Measurements from ENCODE around the gene CNOT8. TPM values are rescaled to one million over a fixed set of nuclear protein-coding genes. Genes with fewer than 3 reads are reported as not detected.

Gene CNOT8
- polyA plus RNA-seq, 1 donor = 50.7 TPM

DNA sequence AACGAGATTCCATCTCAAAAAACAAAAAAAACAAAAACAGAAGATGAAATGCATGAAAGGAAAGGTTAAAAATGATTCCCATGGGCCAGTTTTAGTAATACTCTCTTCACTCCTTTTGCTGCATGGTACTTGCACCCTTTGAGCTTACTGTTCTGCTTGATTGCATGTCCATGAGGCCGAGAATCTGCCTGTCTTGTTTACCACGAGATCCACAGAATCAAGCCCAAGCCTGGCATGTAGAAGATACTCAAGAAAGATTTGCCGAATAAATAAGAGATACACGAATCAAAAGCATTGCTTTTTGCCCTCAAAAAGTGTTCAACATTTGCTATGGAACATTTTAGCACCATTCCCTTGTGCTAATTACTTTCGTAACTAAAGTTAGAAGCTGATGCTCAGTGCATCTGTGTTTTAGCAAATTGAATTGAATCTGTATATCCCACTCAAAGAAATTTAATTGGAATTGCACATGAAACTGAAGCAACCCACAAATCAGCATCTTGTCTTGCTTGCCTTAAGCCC lies 9.1 kb upstream of the CNOT8 start:
- H3K27me3 ChIP-seq (ENCODE audit: control insufficient read depth, insufficient read depth, low read length) = no peaks in the 10 kb centered on the region
- no peak for DNase-seq
- H3K27ac ChIP-seq (ENCODE audit: low read length) = no peak overlapping the region
- 77% methylated on average over 5 of the region's 6 CpGs for WGBS (ENCODE audit: insufficient coverage, low lambda C conversion rate)
- H3K36me3 ChIP-seq (ENCODE audit: control insufficient read depth, insufficient read depth, low read length) = no peaks in the 10 kb centered on the region
- H3K4me3 ChIP-seq (ENCODE audit: low read length) = no peak overlapping the region
- no peaks in the 10 kb centered on the region for H3K9me3 ChIP-seq (ENCODE audit: control insufficient read depth, low read depth, low read length)
- H3K4me1 ChIP-seq (ENCODE audit: control insufficient read depth, insufficient read depth, low read length) = peaks cover 3% of the 10 kb centered on the region

- peak overlapping the region; percentile 39 for H3K4me3 ChIP-seq (ENCODE audit: low read length)
- H3K36me3 ChIP-seq (ENCODE audit: control insufficient read depth, insufficient read depth, low read length) = no peaks in the 10 kb centered on the region
- WGBS (ENCODE audit: insufficient coverage, low lambda C conversion rate) = 20% methylated on average over 1 of the region's 2 CpGs
- H3K27ac ChIP-seq (ENCODE audit: low read length) = peak overlapping the region; percentile 53
- no peaks in the 10 kb centered on the region for H3K27me3 ChIP-seq (ENCODE audit: control insufficient read depth, insufficient read depth, low read length)
- peak in 1 of 2 donors; percentile 50 for DNase-seq
- H3K9me3 ChIP-seq (ENCODE audit: control insufficient read depth, low read depth, low read length) = no peaks in the 10 kb centered on the region
- H3K4me1 ChIP-seq (ENCODE audit: control insufficient read depth, insufficient read depth, low read length) = peaks cover 3% of the 10 kb centered on the region
These were observed 8.6 kb upstream of the CNOT8 start for GRCh38 chr5:154849791-154850201.

- H3K4me1 ChIP-seq (ENCODE audit: control insufficient read depth, insufficient read depth, low read length) = peaks cover 3% of the 10 kb centered on the region
- no peaks in the 10 kb centered on the region for H3K27me3 ChIP-seq (ENCODE audit: control insufficient read depth, insufficient read depth, low read length)
- DNase-seq = peak; percentile 29 to 59
- H3K27ac ChIP-seq (ENCODE audit: low read length) = peak within 1 kb of the TSS; percentile 53
- no peaks in the 10 kb centered on the region for H3K9me3 ChIP-seq (ENCODE audit: control insufficient read depth, low read depth, low read length)
- 80% methylated on average over 1 of the region's 11 CpGs for WGBS (ENCODE audit: insufficient coverage, low lambda C conversion rate)
- peak within 1 kb of the TSS; percentile 39 for H3K4me3 ChIP-seq (ENCODE audit: low read length)
- H3K36me3 ChIP-seq (ENCODE audit: control insufficient read depth, insufficient read depth, low read length) = no peaks in the 10 kb centered on the region
These were observed 8.0 kb upstream of the CNOT8 start, which contains the start of gene FAXDC2 for GRCh38 chr5:154850255-154851062. Gene FAXDC2 (minus strand): TSS chr5:154850603. CDS start chr5:154838178, 12,425 bp downstream.

DNA sequence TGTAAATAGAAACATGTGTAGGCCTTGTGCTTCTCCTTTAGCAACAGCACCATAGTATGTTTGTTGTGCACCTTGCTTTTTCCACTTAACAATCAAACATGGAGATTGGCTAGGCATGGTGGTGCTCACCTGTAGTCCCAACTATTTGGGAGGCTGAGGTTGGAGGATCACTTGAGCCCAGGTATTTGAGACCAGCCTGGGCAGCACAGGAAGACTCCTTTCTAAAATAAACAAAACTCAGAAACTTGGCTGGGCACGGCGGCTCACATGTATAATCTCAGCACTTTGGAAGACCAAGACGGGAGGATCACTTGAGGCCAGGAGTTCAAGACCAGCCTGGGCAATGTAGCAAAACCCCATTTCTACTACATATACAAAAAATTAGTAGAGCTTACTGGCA lies 7.1 kb upstream of the CNOT8 start:
- no CpG with 5 or more reads among the region's 3 CpGs for WGBS (ENCODE audit: insufficient coverage, low lambda C conversion rate)
- Histone ChIP-seq H3K36me3 (ENCODE audit: control insufficient read depth, insufficient read depth, low read length) (no peaks in the 10 kb centered on the region), H3K4me3 (ENCODE audit: low read length) (no peak overlapping the region), H3K27me3 (ENCODE audit: control insufficient read depth, insufficient read depth, low read length) (no peaks in the 10 kb centered on the region), H3K4me1 (ENCODE audit: control insufficient read depth, insufficient read depth, low read length) (peaks cover 3% of the 10 kb centered on the region), H3K27ac (ENCODE audit: low read length) (no peak overlapping the region), H3K9me3 (ENCODE audit: control insufficient read depth, low read depth, low read length) (no peaks in the 10 kb centered on the region)
- no peak for DNase-seq

GRCh38 chr5:154857530-154858296 lies 714 bp upstream of the CNOT8 start:
- peak overlapping the region; percentile 95 for H3K27ac ChIP-seq (ENCODE audit: low read length)
- WGBS (ENCODE audit: insufficient coverage, low lambda C conversion rate) = no CpG with 5 or more reads among the region's 59 CpGs
- H3K4me1 ChIP-seq (ENCODE audit: control insufficient read depth, insufficient read depth, low read length) = peaks cover 6% of the 10 kb centered on the region
- DNase-seq = peak; percentile 89 to 97
- H3K27me3 ChIP-seq (ENCODE audit: control insufficient read depth, insufficient read depth, low read length) = no peaks in the 10 kb centered on the region
- no peaks in the 10 kb centered on the region for H3K36me3 ChIP-seq (ENCODE audit: control insufficient read depth, insufficient read depth, low read length)
- H3K4me3 ChIP-seq (ENCODE audit: low read length) = peak overlapping the region; percentile 70
- H3K9me3 ChIP-seq (ENCODE audit: control insufficient read depth, low read depth, low read length) = no peaks in the 10 kb centered on the region

GRCh38 chr5:154858972-154859871 lies 795 bp downstream of the CNOT8 start:
- WGBS (ENCODE audit: insufficient coverage, low lambda C conversion rate) = 0% methylated on average over 2 of the region's 26 CpGs
- no peaks in the 10 kb centered on the region for H3K27me3 ChIP-seq (ENCODE audit: control insufficient read depth, insufficient read depth, low read length)
- DNase-seq = peak in 1 of 2 donors; percentile 68
- no peaks in the 10 kb centered on the region for H3K9me3 ChIP-seq (ENCODE audit: control insufficient read depth, low read depth, low read length)
- peaks cover 6% of the 10 kb centered on the region for H3K4me1 ChIP-seq (ENCODE audit: control insufficient read depth, insufficient read depth, low read length)
- peaks cover 10% of the 10 kb centered on the region for H3K36me3 ChIP-seq (ENCODE audit: control insufficient read depth, insufficient read depth, low read length)
- H3K4me3 ChIP-seq (ENCODE audit: low read length) = peak overlapping the region; percentile 70
- H3K27ac ChIP-seq (ENCODE audit: low read length) = peak overlapping the region; percentile 95

GRCh38 chr5:154860123-154860522 lies 1.7 kb downstream of the CNOT8 start:
- peaks cover 6% of the 10 kb centered on the region for H3K4me1 ChIP-seq (ENCODE audit: control insufficient read depth, insufficient read depth, low read length)
- no peaks in the 10 kb centered on the region for H3K9me3 ChIP-seq (ENCODE audit: control insufficient read depth, low read depth, low read length)
- peak in 1 of 2 donors; percentile 33 for DNase-seq
- peak overlapping the region; percentile 95 for H3K27ac ChIP-seq (ENCODE audit: low read length)
- no peaks in the 10 kb centered on the region for H3K27me3 ChIP-seq (ENCODE audit: control insufficient read depth, insufficient read depth, low read length)
- WGBS (ENCODE audit: insufficient coverage, low lambda C conversion rate) = no CpG with 5 or more reads among the region's 5 CpGs
- H3K4me3 ChIP-seq (ENCODE audit: low read length) = peak overlapping the region; percentile 70
- H3K36me3 ChIP-seq (ENCODE audit: control insufficient read depth, insufficient read depth, low read length) = peaks cover 16% of the 10 kb centered on the region

DNA sequence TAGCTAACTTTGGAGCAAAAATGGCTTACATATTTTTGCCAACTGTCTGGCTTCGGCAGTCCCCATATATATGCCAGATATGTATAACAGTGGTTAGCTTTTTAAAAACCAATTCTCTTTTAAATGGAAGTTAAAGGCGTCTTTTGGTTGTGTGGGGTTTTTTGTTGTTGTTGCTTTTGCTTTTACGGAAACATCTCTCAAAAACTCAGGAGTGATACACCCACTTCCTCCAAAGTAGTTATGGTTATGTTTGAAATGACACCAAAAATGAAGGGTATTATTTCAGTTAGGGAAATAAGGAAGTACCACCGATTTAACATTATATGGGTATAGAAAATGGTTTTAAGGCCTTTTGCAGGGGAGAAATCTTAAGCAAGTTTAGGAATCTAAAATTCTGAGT lies 2.3 kb downstream of the CNOT8 start:
- DNase-seq = no peak
- WGBS (ENCODE audit: insufficient coverage, low lambda C conversion rate) = 82% methylated on average over 3 of the region's 4 CpGs
- no peaks in the 10 kb centered on the region for H3K9me3 ChIP-seq (ENCODE audit: control insufficient read depth, low read depth, low read length)
- H3K4me1 ChIP-seq (ENCODE audit: control insufficient read depth, insufficient read depth, low read length) = peaks cover 6% of the 10 kb centered on the region
- peaks cover 22% of the 10 kb centered on the region for H3K36me3 ChIP-seq (ENCODE audit: control insufficient read depth, insufficient read depth, low read length)
- no peak overlapping the region for H3K4me3 ChIP-seq (ENCODE audit: low read length)
- no peak overlapping the region for H3K27ac ChIP-seq (ENCODE audit: low read length)
- H3K27me3 ChIP-seq (ENCODE audit: control insufficient read depth, insufficient read depth, low read length) = no peaks in the 10 kb centered on the region

GRCh38 chr5:154861946-154862345 lies 3.5 kb downstream of the CNOT8 start:
- H3K9me3 ChIP-seq (ENCODE audit: control insufficient read depth, low read depth, low read length) = no peaks in the 10 kb centered on the region
- H3K4me1 ChIP-seq (ENCODE audit: control insufficient read depth, insufficient read depth, low read length) = peaks cover 6% of the 10 kb centered on the region
- DNase-seq = no peak
- H3K27me3 ChIP-seq (ENCODE audit: control insufficient read depth, insufficient read depth, low read length) = no peaks in the 10 kb centered on the region
- 76% methylated on average over 5 of the region's 8 CpGs for WGBS (ENCODE audit: insufficient coverage, low lambda C conversion rate)
- peaks cover 31% of the 10 kb centered on the region for H3K36me3 ChIP-seq (ENCODE audit: control insufficient read depth, insufficient read depth, low read length)
- no peak overlapping the region for H3K4me3 ChIP-seq (ENCODE audit: low read length)
- no peak overlapping the region for H3K27ac ChIP-seq (ENCODE audit: low read length)

Measured in large intestine (tissue), 3 donors.